CD1c-positive myeloid dendritic cell (primary cell): Measurements from ENCODE around the gene LATS1.

Experiments used
- DNase-seq: peaks from one replicate; pipeline ENCODE4 v3.0.0-alpha.2; 2016; ENCODE audit errors: extremely low spot score

The LATS1 gene

DNA sequence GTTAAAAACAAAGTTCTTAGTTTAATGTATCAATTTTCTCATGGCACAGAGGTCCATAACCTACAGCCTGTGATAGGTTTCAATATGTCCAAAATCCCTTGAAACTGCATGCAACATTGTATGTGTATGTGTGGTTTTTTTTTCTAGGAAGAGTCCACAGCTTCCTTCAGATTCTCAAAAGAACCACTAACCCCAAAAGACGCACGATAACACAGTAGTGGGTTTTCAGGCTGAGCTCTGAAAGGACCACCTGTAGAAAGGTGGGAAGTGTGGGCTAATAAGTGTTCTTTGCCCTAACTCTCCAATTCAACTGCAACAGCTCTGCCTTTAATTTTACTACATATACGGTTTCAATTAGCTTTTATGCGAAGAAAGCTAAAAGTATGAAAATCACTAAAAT is 57.9 kb downstream of the LATS1 start:
- DNase-seq, result no peak

DNA sequence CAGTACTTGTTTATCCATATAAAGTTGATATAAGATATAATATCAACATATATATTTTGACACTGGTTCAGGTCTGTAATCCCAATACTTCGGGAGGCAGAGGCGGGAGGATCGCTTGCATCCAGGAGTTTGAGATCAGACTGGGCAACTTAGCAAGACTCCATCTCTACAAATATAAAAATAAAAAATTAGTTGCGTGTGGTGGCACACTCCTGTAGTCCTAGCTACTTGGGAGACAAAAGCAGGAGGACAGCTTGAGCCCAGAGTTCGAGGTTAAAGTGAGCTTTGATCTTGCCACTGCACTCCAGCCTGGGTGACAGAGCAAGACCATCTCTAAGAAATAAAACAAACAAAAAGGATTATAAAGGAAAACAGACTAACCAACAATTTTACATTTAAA is 60.5 kb downstream of the LATS1 start:
- DNase-seq, result no peak

GRCh38 chr6:149651056-149651455 is 66.8 kb downstream of the LATS1 start:
- no peak for DNase-seq

DNA sequence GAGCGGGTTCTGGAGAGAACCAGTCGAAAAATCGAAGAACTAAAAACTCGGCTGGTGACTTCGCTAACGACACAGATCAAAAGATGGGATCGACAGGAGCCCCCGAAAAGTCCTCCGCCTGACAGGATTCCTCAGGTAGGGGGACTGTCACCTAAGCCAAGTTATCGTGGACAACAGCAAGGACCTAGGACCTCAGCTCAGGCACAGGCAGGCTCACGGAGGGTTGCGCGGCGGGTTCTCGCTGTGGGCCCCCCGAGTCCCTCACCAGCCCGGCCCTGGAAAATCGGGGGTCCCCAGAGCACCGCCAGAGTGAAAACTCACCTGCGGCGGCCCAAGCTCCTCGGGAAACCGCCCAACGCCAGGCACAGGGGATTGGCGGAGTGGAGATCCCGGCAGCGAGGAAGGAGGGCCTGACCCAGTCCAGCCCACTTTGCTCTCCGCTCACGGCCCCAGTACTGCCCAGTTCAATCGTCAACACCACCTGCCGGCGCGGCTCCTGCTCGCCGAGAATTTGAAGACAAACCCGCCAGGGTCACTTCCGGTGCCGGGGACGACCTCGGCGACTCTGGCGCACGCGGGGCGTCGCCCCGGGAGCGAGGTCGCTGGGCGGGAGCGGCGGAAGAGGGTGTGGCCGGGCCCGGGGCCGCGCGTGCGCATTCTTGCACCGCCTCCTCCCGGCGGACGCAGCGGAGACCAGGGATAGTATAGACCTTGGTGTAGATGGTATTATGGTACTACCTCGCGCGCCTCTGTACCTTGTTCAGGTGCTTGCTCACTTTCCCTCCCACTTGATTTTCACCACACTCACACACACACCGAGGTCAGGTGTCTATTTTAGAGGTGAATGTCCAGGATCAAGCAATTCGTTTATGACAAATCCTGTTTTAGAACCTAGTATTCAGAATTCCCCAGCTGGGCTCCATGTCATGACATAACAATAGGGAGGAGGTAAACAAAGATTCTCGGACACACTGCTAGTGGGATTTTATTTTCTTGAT is 69.5 kb downstream of the LATS1 start, which contains the start of gene KATNA1:
TSS of gene KATNA1 (minus strand) at position 567 of the 998 bp plus-strand sequence. CDS start 10,167 bp downstream, outside the sequence.
- peak; percentile 94 for DNase-seq

GRCh38 chr6:149646599-149646998 is 71.3 kb downstream of the LATS1 start:
- DNase-seq, result no peak

DNA sequence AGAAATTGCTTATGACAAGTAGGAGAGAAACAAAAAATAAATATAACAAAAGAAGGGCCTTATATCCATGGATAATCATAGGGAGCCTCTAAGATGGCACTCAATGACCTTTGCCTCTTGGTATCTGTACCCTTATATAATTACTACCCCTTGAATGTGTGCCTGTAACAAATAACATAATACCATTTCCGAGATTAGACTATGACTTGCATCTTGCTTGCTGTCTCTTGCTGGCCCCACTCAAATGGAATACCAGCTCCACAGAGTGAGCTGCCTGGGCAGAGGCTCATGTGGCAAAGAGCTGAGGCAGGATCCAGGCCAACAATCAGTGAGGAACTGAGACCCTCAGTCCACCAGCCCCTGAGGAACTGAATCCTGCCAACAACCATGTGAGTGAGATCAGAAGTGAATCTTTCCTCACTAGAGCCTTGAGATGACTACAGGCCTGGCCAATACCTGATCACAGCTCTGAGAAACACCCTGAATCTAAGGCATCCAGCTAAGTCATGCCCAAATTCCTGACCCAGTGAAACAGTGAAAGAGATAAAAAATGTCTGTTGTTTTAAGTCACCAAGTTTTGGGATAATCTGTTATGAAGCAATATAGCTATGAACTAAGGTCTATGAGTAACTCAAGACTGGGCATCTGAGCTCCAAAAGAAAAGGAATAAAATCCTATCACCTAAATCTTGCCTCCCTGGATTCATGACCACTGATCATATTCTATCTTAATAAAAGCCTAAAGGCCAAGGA is 74.9 kb downstream of the LATS1 start:
- DNase-seq, result peak; percentile 34

- no peak for DNase-seq
These were observed 81.8 kb downstream of the LATS1 start for GRCh38 chr6:149636124-149636523.

DNA sequence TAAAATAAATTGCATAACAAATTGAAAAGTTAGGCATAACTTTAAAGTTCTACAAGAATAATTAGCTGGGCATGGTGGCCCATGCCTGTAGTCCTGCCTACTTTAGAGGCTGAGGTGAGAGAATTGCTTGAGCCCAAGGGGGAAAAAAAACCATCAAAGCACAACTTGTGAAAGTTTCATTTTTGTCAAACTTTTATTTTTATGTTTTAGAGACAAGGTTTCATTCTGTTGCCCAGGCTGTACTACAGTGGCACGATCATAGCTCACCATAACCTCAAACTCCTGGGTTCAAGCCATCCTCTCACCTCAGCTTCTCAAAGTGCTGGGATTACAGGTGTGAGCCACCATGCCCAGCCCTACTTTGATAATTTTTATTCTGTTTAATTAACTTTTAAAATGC is 83.6 kb downstream of the LATS1 start:
- no peak for DNase-seq

DNA sequence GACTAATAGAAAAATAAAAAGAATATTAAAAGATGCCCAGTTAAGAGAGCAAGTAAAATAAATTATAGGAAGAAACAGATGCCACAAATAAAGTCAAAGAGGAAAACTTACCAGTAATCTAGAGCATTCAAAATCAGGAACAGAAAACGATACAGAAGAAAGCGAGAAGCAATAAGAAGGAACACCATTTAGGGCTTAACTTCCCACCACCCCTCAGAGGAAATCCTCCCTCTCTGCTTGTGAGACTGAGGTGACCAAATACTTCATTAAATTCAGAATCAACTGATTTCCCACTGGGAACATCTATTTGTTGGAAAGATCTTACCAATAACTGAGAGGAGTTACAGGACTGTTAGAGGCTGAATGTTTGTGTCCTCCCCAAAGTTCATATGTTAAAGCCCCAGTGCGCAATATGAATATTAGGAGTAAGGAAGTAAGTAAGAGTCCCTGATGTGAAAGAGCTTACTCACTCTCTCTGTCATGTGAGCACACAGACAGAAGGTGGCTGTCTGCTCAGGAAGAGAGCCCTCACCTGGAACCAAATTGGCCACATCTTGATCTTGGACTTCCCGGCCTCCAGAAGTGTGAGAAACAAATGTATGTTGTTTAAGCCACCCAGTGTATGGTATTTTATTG is 88.9 kb downstream of the LATS1 start:
- DNase-seq, result peak; percentile 66

GRCh38 chr6:149627672-149628071 is 90.2 kb downstream of the LATS1 start:
- no peak for DNase-seq

DNA sequence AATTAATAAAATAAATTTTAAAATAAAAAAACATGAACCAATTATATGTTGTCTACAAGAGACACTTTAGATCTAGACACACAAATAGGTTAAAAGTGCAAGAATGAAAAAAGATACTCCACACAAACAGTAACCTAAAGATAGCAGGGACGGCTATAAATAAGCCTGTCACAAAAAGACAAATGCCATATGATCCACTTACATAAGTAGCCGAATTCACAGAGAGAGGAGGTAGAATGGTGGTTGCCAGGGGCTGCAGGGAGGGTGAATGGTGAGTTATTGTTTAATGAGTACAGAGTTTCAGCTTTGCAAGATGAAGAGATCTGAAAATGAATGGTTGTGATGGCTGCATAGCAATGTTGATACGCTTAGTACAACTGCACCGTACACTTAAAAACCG is 102.1 kb downstream of the LATS1 start:
- no peak for DNase-seq

GRCh38 chr6:149614337-149614736 is 103.6 kb downstream of the LATS1 start:
- DNase-seq, result no peak

DNA sequence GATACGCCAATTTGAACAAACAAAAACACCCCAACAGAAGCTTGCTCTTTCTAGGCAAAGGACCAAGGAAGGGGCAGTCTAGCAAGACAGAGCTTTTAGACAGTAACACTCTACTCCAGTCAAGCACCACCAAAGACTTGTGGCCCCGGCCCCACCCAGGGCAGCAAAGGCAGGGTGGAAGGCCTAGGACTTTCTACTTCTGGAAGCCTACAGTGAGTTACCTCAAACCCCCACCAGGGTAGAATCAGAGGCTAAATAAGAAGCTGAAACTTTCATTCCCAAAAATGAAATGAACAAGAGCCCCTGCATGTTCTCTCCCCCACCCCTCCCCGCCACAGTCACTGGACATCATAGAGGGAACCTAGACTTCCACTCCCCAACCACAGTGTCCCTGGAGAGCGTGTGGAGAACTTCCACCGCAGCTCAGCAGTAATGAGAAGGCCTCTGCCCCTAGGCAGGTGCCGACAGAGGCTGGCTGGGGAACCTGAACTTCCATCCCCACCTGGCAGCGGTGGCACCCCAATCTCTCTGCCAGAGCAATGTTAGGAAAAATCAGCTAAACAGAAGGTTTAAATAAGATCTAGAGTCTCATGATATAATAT is 109.4 kb downstream of the LATS1 start:
- DNase-seq, result no peak
